Common myeloid progenitor, CD34-positive (primary cell): Measurements from ENCODE around the gene TIAM2.
"Not testable (repeated sequence)": the region's sequence is repeated elsewhere in the genome, so short reads cannot be mapped to it uniquely, and the experiment has no call there.

ENCODE experiments used
- CTCF ChIA-PET: fragments of 350-600 bp; sonication (Branson Sonifier 250); formaldehyde crosslinking; loops from one replicate; lab custom pipeline; 2021; ENCODE audit warnings: antibody characterized with exemption; lab: Charles Lee
- POLR2A ChIA-PET: fragments of 350-600 bp; sonication (Branson Sonifier 250); formaldehyde crosslinking; loops from one replicate; lab custom pipeline; 2021; ENCODE audit warnings: antibody characterized with exemption; lab: Charles Lee
- DNase-seq, 3 donors: peaks; one replicate each; pipeline versions ENCODE4 v3.0.0 to v3.0.0-alpha.2; 2013
- H3K27ac ChIP-seq, 2 experiments: 1 replicate in 1 of 2; 2 replicates in 1 of 2; pipeline ENCODE4 v1.7.0; 2013; ENCODE audit warnings: inconsistent platforms in 2 of 2, low read length in 2 of 2, mild to moderate bottlenecking in 2 of 2, low read depth in 1 of 2, moderate library complexity in 1 of 2; ENCODE audit not compliant: severe bottlenecking in 2 of 2, insufficient read depth in 1 of 2, poor library complexity in 1 of 2
- H3K27me3 ChIP-seq, 5 experiments: replicated peaks in 2 of 5; 1 replicate in 3 of 5; 2 replicates in 2 of 5; pipeline versions ENCODE4 v1.6.1 to v1.7.0; 2013; ENCODE audit warnings: low read length in 4 of 5, mild to moderate bottlenecking in 2 of 5, moderate library complexity in 2 of 5, inconsistent platforms in 1 of 5; ENCODE audit not compliant: insufficient read depth in 5 of 5, control insufficient read depth in 4 of 5
- H3K36me3 ChIP-seq, 4 experiments: 1 replicate in 2 of 4; 2 replicates in 2 of 4; pipeline versions ENCODE4 v1.6.1 to v1.7.0; 2013; ENCODE audit warnings: low read length in 3 of 4, control low read depth in 1 of 4, mild to moderate bottlenecking in 1 of 4; ENCODE audit not compliant: control insufficient read depth in 4 of 4, insufficient read depth in 4 of 4
- H3K4me1 ChIP-seq, 4 experiments: 1 replicate in 3 of 4; 2 replicates in 1 of 4; pipeline versions ENCODE4 v1.6.1 to v1.7.1; 2013; ENCODE audit warnings: low read length in 3 of 4, mild to moderate bottlenecking in 3 of 4, control low read depth in 1 of 4, inconsistent platforms in 1 of 4, moderate library complexity in 1 of 4; ENCODE audit not compliant: control insufficient read depth in 4 of 4, insufficient read depth in 4 of 4; ENCODE audit errors: control extremely low read depth in 1 of 4
- H3K4me3 ChIP-seq, 7 experiments: 1 replicate in 4 of 7; 2 replicates in 3 of 7; pipeline versions ENCODE4 v1.5.1 to v1.7.0; 2013; ENCODE audit warnings: mild to moderate bottlenecking in 7 of 7, low read length in 6 of 7, moderate library complexity in 6 of 7, inconsistent platforms in 2 of 7, low read depth in 2 of 7, control low read depth in 1 of 7; ENCODE audit not compliant: insufficient read depth in 4 of 7, control insufficient read depth in 1 of 7; ENCODE audit errors: extremely low read depth in 1 of 7
- H3K9me3 ChIP-seq, 5 experiments: 1 replicate in 4 of 5; 2 replicates in 1 of 5; pipeline versions ENCODE4 v1.6.1 to v1.7.1; 2013; ENCODE audit warnings: low read length in 4 of 5, mild to moderate bottlenecking in 2 of 5, inconsistent platforms in 1 of 5, low read depth in 1 of 5, moderate library complexity in 1 of 5; ENCODE audit not compliant: control insufficient read depth in 4 of 5, insufficient read depth in 2 of 5; ENCODE audit errors: control extremely low read depth in 1 of 5
- WGBS: methylation state at CpG from one replicate; pipeline ENCODE4 v1.1.5; 2013; ENCODE audit not compliant: insufficient coverage; 5-methylcytosine and 5-hydroxymethylcytosine counted together

The TIAM2 gene

DNA sequence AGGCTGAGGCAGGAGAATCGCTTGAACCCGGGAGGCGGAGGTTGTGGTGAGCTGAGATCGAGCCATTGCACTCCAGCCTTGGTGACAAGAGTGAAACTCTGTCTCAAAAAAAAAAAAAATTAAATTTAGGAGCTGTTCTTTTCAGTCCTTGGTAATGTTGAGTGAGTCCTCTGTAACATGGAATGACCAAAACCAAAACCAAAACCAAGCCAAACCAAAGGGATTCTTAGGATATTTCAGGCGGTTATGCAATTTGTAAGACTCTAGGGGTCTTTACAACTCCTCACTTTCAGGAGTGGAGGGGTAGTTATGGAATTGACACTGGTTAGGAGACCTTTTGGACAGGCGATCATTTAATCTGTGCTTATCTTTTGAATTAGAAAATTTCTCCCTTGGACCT is 15.8 kb downstream of the TIAM2 start:
- WGBS: 96% methylated on average over 4 of the region's 6 CpGs
- ChIA-PET POLR2A (interaction anchor here (0.6 kb wide), 1 partner anchor 41 kb away, joined by 3 read pairs; no protein-coding TSS in a partner anchor), CTCF (interaction anchor here (0.9 to 1.4 kb wide), 2 partner anchors 33 to 213 kb away, joined by 3 read pairs; no protein-coding TSS in a partner anchor)
- DNase-seq: no peak
- Histone ChIP-seq H3K4me3 (no peak overlapping the region), H3K4me1 (no peaks in the 10 kb centered on the region), H3K27ac (no peak overlapping the region), H3K9me3 (no peaks in the 10 kb centered on the region), H3K36me3 (no peaks in the 10 kb centered on the region), H3K27me3 (no peaks in the 10 kb centered on the region)

DNA sequence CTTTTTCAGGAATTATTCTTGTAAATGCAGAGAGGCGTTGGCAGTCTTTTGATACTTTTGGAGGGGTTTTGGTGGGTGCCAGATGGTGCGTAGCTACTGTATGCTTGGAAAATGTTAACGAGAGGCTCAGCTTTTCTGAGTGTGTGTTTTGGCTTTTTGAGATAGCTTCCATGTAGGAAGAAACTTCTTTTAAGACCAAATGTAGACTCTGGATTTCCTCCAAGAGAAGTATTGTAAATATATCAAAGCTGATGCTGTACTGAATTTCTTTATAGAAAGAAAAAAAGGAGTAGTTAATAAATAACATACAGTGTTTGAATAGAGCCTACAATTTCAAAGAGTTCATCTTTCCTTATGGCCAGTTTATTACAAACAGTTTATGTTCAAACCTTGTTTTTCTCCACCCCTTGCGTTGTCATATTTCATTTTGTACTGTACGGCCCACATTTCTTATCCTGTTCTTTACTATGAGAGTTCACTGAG is 16.7 kb downstream of the TIAM2 start:
- Histone ChIP-seq H3K9me3 (no peaks in the 10 kb centered on the region), H3K27ac (no peak overlapping the region), H3K27me3 (no peaks in the 10 kb centered on the region), H3K4me3 (no peak overlapping the region), H3K36me3 (no peaks in the 10 kb centered on the region), H3K4me1 (no peaks in the 10 kb centered on the region)
- 96% methylated on average over 3 of the region's 5 CpGs for whole genome bisulfite sequencing
- POLR2A ChIA-PET: interaction anchor here (0.6 kb wide), 1 partner anchor 34 kb away, joined by 4 read pairs; no protein-coding TSS in a partner anchor
- DNase-seq: no peak
- CTCF ChIA-PET: interaction anchor here (1.4 kb wide), 1 partner anchor 32 kb away, joined by 3 read pairs; no protein-coding TSS in a partner anchor

DNA sequence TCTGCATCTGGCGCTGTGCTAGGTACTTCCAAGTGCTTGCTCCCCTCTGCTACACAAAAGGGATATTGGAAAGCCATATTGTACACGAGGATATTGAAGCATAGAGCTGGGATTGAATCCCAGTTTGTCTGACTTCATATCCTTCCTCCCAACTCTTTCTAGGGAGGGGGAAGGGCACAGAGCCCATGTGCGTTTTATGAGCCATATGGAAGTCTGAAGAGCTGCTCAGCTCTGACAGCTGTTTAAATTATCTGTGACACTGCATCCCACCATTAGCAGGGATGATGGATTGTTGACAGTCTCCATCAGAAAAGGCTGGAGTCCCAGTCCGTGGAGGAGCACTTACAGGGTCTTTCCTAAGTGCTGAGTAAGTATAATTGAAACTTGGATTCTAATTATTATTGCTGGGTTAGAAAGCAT is 18.4 kb downstream of the TIAM2 start:
- CTCF ChIA-PET: no interaction called here

DNA sequence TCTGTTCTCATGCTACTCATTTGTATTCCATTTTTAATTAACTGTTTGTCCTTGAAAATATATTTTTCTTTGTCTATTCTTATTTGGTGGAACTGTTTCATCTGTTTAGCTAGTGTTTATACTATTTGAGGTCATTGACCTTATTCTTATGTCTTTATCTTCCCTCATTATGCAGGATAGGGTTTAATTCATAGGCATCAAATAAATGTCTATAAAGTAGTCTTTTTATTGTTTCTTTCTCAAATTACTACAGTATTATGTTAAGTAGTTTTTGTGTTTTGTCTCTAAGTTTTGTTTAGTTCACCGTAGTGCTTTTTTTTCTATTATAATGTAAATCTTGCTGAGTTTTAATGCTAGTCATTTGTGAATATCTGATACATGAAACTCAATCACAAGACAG is 19.0 kb downstream of the TIAM2 start:
- Histone ChIP-seq H3K4me3 (no peak overlapping the region), H3K27ac (no peak overlapping the region), H3K9me3 (no peaks in the 10 kb centered on the region), H3K27me3 (no peaks in the 10 kb centered on the region), H3K4me1 (no peaks in the 10 kb centered on the region), H3K36me3 (no peaks in the 10 kb centered on the region)
- WGBS: no CpG with 5 or more reads among the region's 1 CpG
- POLR2A ChIA-PET: no interaction called here
- CTCF ChIA-PET: no interaction called here
- DNase-seq: no peak

More for the DNA sequence above, 18.4 kb downstream of the TIAM2 start:
- no peaks in the 10 kb centered on the region for H3K36me3 ChIP-seq
- no peak overlapping the region for H3K4me3 ChIP-seq
- WGBS: 92% methylated on average over 3 of the region's 4 CpGs
- no peaks in the 10 kb centered on the region for H3K9me3 ChIP-seq
- POLR2A ChIA-PET: interaction anchor here (0.6 kb wide), 1 partner anchor 23 kb away, joined by 3 read pairs; no protein-coding TSS in a partner anchor
- no peak overlapping the region for H3K27ac ChIP-seq
- H3K4me1 ChIP-seq: no peaks in the 10 kb centered on the region
- no peak for DNase-seq
- no peaks in the 10 kb centered on the region for H3K27me3 ChIP-seq

DNA sequence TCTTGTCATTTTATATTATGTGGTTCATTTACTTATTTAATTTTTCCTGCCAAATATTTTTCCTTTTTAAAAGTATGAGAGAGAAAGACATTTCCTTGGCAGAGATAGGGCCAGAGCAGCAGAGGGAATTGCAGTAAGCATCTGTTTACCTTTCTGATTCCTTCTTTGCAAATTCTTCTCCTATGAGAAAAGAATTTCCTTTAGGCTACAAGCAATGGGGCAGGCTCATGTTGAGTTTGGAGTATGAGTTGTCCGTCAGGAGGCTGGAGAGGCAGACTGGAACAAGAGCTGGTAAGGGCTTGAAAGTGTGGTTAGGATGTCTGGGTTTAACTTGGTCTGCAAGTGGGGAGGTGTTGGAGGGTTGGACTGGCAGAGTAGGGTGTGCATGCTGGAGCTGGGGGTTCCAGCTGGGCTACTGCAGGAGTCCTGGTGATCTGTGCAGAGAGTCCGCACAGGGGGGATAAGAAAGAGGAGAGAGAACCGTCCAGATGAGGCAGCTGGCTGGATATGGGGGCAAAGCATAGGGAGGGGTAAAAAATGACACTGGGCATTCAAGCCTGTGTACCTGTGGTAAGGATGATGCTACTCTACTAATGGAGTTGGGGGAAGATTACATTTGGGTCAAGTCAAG is 19.7 kb downstream of the TIAM2 start:
- DNase-seq: no peak
- no peaks in the 10 kb centered on the region for H3K9me3 ChIP-seq
- CTCF ChIA-PET: no interaction called here
- no peaks in the 10 kb centered on the region for H3K27me3 ChIP-seq
- POLR2A ChIA-PET: no interaction called here
- H3K4me1 ChIP-seq: no peaks in the 10 kb centered on the region
- H3K36me3 ChIP-seq: no peaks in the 10 kb centered on the region
- H3K27ac ChIP-seq: no peak overlapping the region
- 90% methylated on average over 3 of the region's 3 CpGs for WGBS
- no peak overlapping the region for H3K4me3 ChIP-seq

DNA sequence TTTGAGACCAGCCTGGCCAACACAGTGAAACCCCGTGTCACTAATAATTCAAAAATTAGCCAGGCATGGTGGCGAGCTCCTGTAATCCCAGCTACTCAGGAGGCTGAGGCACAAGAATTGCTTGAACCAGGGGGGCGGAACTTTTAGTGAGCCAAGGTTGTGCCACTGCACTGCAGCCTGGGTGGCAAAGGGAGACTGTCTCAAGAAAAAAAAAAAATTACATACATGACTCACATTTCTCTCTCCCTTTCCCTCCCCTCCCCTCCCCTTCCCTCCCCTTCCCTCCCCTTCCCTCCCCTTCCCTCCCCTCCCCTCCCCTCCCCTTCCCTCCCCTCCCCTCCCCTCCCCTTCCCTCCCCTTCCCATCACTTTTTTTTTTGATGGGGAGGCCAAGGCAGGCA is 23.3 kb downstream of the TIAM2 start:
- H3K36me3 ChIP-seq, H3K4me1 ChIP-seq, H3K4me3 ChIP-seq, H3K27ac ChIP-seq, POLR2A ChIA-PET, DNase-seq, H3K27me3 ChIP-seq, H3K9me3 ChIP-seq: not testable (repeated sequence)
- WGBS: 100% methylated on average over 2 of the region's 3 CpGs
- CTCF ChIA-PET: interaction anchor here (1.0 kb wide), 1 partner anchor 16 kb away, joined by 4 read pairs; no protein-coding TSS in a partner anchor

DNA sequence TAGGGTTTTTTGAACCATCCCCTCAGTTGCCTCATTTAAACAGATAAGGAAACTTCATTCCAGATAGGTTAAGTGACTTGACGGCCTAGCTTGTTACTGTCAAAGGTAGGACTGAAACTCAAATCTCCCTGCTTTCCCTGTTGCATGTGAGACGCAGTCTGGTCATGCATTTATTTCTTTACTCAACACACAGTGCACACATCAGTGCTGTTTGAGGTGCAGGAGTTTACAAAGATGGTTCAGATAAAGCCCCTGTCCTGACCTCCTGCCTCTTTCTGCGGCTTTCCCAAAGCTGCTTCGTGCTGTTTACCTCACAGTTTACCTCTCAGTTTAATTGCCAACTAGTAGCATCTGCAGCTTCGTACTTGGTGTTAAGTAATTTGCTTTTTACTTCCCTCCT is 26.6 kb downstream of the TIAM2 start:
- no peaks in the 10 kb centered on the region for H3K4me1 ChIP-seq
- DNase-seq: no peak
- WGBS: 85% methylated on average over 4 of the region's 5 CpGs
- no peak overlapping the region for H3K4me3 ChIP-seq
- H3K9me3 ChIP-seq: no peaks in the 10 kb centered on the region
- no peaks in the 10 kb centered on the region for H3K27me3 ChIP-seq
- ChIA-PET POLR2A (interaction anchor here (0.6 kb wide), 1 partner anchor 86 kb away, joined by 3 read pairs; no protein-coding TSS in a partner anchor), CTCF (no interaction called here)
- no peaks in the 10 kb centered on the region for H3K36me3 ChIP-seq
- H3K27ac ChIP-seq: no peak overlapping the region
